Common myeloid progenitor, CD34-positive (primary cell): ENCODE data around the gene SLC4A11.

Experiments
- CTCF ChIA-PET: fragments of 350-600 bp; sonication (Branson Sonifier 250); formaldehyde crosslinking; loops from one replicate; lab custom pipeline; 2021; ENCODE audit warnings: antibody characterized with exemption; lab: Charles Lee
- POLR2A ChIA-PET: fragments of 350-600 bp; sonication (Branson Sonifier 250); formaldehyde crosslinking; loops from one replicate; lab custom pipeline; 2021; ENCODE audit warnings: antibody characterized with exemption; lab: Charles Lee
- DNase-seq, 3 donors: peaks; one replicate each; pipeline versions ENCODE4 v3.0.0 to v3.0.0-alpha.2; 2013
- H3K27ac ChIP-seq, 2 experiments: 1 replicate in 1 of 2; 2 replicates in 1 of 2; pipeline ENCODE4 v1.7.0; 2013; ENCODE audit warnings: inconsistent platforms in 2 of 2, low read length in 2 of 2, mild to moderate bottlenecking in 2 of 2, low read depth in 1 of 2, moderate library complexity in 1 of 2; ENCODE audit not compliant: severe bottlenecking in 2 of 2, insufficient read depth in 1 of 2, poor library complexity in 1 of 2
- H3K27me3 ChIP-seq, 5 experiments: replicated peaks in 2 of 5; 1 replicate in 3 of 5; 2 replicates in 2 of 5; pipeline versions ENCODE4 v1.6.1 to v1.7.0; 2013; ENCODE audit warnings: low read length in 4 of 5, mild to moderate bottlenecking in 2 of 5, moderate library complexity in 2 of 5, inconsistent platforms in 1 of 5; ENCODE audit not compliant: insufficient read depth in 5 of 5, control insufficient read depth in 4 of 5
- H3K36me3 ChIP-seq, 4 experiments: 1 replicate in 2 of 4; 2 replicates in 2 of 4; pipeline versions ENCODE4 v1.6.1 to v1.7.0; 2013; ENCODE audit warnings: low read length in 3 of 4, control low read depth in 1 of 4, mild to moderate bottlenecking in 1 of 4; ENCODE audit not compliant: control insufficient read depth in 4 of 4, insufficient read depth in 4 of 4
- H3K4me1 ChIP-seq, 4 experiments: 1 replicate in 3 of 4; 2 replicates in 1 of 4; pipeline versions ENCODE4 v1.6.1 to v1.7.1; 2013; ENCODE audit warnings: low read length in 3 of 4, mild to moderate bottlenecking in 3 of 4, control low read depth in 1 of 4, inconsistent platforms in 1 of 4, moderate library complexity in 1 of 4; ENCODE audit not compliant: control insufficient read depth in 4 of 4, insufficient read depth in 4 of 4; ENCODE audit errors: control extremely low read depth in 1 of 4
- H3K4me3 ChIP-seq, 7 experiments: 1 replicate in 4 of 7; 2 replicates in 3 of 7; pipeline versions ENCODE4 v1.5.1 to v1.7.0; 2013; ENCODE audit warnings: mild to moderate bottlenecking in 7 of 7, low read length in 6 of 7, moderate library complexity in 6 of 7, inconsistent platforms in 2 of 7, low read depth in 2 of 7, control low read depth in 1 of 7; ENCODE audit not compliant: insufficient read depth in 4 of 7, control insufficient read depth in 1 of 7; ENCODE audit errors: extremely low read depth in 1 of 7
- H3K9me3 ChIP-seq, 5 experiments: 1 replicate in 4 of 5; 2 replicates in 1 of 5; pipeline versions ENCODE4 v1.6.1 to v1.7.1; 2013; ENCODE audit warnings: low read length in 4 of 5, mild to moderate bottlenecking in 2 of 5, inconsistent platforms in 1 of 5, low read depth in 1 of 5, moderate library complexity in 1 of 5; ENCODE audit not compliant: control insufficient read depth in 4 of 5, insufficient read depth in 2 of 5; ENCODE audit errors: control extremely low read depth in 1 of 5
- WGBS: methylation state at CpG from one replicate; pipeline ENCODE4 v1.1.5; 2013; ENCODE audit not compliant: insufficient coverage; 5-methylcytosine and 5-hydroxymethylcytosine counted together

The SLC4A11 gene

DNA sequence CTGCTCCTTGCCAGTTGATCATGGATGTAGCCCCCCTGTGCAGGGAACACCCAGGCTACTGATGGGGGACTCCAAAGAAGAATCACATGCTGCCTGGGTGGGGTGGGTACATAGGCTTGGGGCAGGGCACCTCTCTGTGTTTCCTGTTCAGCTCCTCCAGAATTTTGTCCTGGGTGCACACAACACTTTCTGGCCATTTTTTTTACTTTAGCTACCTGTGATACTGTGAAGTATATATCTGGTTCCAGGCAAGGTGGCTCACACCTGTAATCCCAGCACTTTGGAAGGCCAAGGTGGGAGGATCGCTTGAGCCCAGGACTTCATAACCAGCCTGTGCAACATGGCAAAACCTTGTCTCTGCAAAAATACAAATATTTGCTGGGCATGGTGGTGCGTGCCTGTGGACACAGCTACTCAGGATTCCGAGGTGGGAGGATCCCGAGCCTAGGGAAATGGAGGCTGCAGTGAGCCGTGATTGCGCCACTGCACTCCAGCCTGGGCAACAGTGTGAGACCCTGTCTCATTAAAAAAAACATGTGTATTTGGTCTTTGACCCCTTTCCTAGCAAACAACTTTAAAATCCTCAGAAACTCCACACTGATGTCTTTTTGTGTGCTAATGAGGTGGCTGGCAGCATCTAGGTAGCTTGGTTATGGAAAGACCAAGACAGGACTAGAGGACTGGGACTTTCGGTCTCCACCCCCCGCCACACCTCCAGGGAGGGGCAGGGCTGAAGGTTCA, 14.1 kb downstream of the SLC4A11 start:
- 97% methylated on average over 7 of the region's 8 CpGs for WGBS
- peaks cover 0 to 44% (median 31%) of the 10 kb centered on the region in 4 experiments for H3K36me3 ChIP-seq
- H3K27ac ChIP-seq, result no peak overlapping the region
- ChIA-PET POLR2A (no interaction called here), CTCF (interaction anchor here (1.2 kb wide), 2 partner anchors 23 to 25 kb away, joined by 4 to 5 read pairs; no protein-coding TSS in a partner anchor)
- DNase-seq, result no peak
- peaks cover 0 to 29% (median 22%) of the 10 kb centered on the region in 4 experiments for H3K4me1 ChIP-seq
- H3K9me3 ChIP-seq, result no peaks in the 10 kb centered on the region
- H3K27me3 ChIP-seq, result no peaks in the 10 kb centered on the region
- no peak overlapping the region for H3K4me3 ChIP-seq

DNA sequence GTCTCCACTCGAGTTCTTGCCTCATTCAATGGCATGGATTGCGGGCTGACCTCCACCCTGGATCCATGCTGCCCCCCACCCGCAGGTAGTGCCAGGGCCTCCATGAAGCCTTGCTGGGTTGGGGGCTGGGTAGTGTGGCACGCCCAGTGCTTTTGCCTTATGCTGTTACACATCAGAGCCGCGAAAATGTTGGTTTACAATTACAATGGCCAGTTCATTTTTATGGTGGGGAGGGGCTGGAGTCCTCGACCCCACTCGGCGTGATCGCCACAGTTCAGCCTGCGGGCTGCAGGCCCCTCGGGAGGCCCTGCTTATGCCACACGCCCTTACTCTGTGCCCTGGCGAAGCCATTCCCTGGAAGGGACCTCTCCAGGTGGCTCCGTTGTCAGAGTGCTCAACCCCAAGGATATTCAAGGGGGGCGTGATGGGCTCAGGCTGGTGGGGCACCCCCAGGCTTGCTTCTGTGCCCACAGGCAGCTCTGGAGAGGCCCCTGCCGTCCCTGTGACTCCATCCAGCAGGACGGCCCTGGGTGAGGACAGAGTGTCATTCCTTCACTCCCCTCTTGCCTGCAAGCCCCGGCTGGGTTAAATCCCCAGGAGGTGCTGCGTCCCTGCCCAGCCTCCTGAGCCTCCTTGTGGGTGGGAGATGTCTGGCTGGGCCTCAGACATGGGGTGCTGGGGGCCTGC, 14.9 kb downstream of the SLC4A11 start:
- H3K4me1 ChIP-seq, result peaks cover 0 to 29% (median 22%) of the 10 kb centered on the region in 4 experiments
- H3K27me3 ChIP-seq, result no peaks in the 10 kb centered on the region
- CTCF ChIA-PET, result interaction anchor here (1.4 to 1.9 kb wide), 3 partner anchors 15 to 25 kb away, joined by 4 to 6 read pairs (median 5); partner anchors contain the start of gene SLC4A11
- POLR2A ChIA-PET, result no interaction called here
- H3K36me3 ChIP-seq, result peaks cover 0 to 47% (median 32%) of the 10 kb centered on the region in 4 experiments
- peak overlapping the region in 2 of 7 experiments; percentile 25 to 62 for H3K4me3 ChIP-seq
- H3K27ac ChIP-seq, result peak overlapping the region in 1 of 2 experiments; percentile 20
- H3K9me3 ChIP-seq, result no peaks in the 10 kb centered on the region
- WGBS, result 95% methylated on average over 20 of the region's 20 CpGs
- no peak for DNase-seq

DNA sequence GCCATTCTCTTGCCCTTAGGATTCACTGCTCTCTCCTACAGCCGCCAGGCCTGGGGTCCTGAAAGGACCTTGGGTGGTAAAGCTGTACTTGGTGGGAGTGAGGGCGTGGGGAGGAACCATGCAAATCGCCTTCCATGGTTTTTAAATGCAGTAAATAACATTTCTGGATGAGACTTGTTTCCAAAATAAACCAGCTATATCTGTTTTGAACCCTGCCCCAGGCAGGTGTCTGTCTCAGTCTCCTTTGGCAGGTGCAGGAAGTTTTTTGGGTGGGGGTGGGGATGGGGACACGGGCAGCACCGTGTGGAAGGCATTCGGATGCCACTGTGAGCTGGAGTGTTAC, 15.4 kb downstream of the SLC4A11 start:
- peak overlapping the region in 1 of 2 experiments; percentile 20 for H3K27ac ChIP-seq
- peaks cover 0 to 31% (median 23%) of the 10 kb centered on the region in 4 experiments for H3K4me1 ChIP-seq
- peaks cover 0 to 48% (median 32%) of the 10 kb centered on the region in 4 experiments for H3K36me3 ChIP-seq
- ChIA-PET POLR2A (interaction anchor here (1.4 kb wide), 1 partner anchor 16 kb away, joined by 4 read pairs; the partner anchor contains the start of gene SLC4A11), CTCF (interaction anchor here (0.9 to 1.9 kb wide), 5 partner anchors 13 to 92 kb away, joined by 3 to 11 read pairs (median 5); partner anchors contain the start of gene SLC4A11)
- peak overlapping the region in 2 of 7 experiments; percentile 44 to 62 for H3K4me3 ChIP-seq
- 87% methylated on average over 4 of the region's 6 CpGs for whole genome bisulfite sequencing
- no peaks in the 10 kb centered on the region for H3K27me3 ChIP-seq
- no peaks in the 10 kb centered on the region for H3K9me3 ChIP-seq
- no peak for DNase-seq

DNA sequence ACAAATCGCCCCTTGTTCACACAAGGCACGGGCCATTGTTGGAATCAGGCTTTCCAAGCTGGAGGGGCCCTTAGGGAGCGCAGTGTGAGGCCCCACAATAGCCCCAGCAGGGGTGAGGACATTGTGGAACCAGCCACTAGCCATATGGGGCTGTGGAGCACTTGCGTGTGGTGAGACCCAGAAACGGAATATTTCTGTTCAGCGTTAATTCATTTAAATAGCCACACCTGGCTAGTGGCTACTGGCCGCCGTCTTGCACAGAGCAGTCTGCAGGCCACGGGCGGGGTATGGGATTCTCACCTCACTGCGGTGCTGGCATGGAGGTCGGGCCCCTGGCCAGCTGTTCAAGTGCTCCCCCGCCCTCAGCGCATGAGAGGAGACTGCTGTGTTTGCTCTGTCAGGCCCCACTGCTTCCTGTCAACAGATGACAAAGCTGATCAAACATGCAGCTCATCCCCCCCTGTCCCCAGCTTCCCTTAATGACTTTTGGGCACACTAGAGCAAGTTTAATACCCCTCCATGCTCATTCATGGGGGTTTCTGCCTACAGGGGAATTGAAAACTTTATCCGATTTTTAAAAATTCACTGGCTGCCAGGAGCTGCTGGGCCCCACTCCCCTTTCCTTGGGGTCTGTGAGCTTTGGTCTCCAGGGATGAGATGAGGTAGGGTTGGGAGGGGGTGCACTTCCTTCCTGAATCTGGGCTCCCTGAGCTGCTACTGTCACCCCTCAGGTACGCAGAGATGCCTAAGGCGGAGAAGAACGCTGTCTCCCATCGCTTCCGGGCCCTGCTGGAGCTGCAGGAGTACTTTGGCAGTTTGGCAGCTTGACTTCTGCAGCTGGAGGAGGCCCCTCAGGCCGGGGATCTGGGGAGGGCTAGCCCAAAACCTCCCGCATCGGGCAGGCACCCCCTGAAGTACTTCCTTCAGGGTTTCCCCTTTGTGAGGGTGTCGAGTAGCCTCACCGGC, 16.1 kb downstream of the SLC4A11 start:
- H3K27me3 ChIP-seq, result no peaks in the 10 kb centered on the region
- H3K27ac ChIP-seq, result peak overlapping the region in 1 of 2 experiments; percentile 34
- ChIA-PET POLR2A (interaction anchor here (0.6 to 1.4 kb wide), 2 partner anchors 16 to 21 kb away, joined by 4 read pairs; partner anchors contain the start of gene SLC4A11), CTCF (interaction anchor here (0.9 to 1.9 kb wide), 11 partner anchors 13 to 110 kb away, joined by 3 to 11 read pairs (median 4); partner anchors contain the start of genes FASTKD5, SLC4A11 and UBOX5)
- peak overlapping the region in 4 of 7 experiments; percentile 26 to 62 (median 44) for H3K4me3 ChIP-seq
- no peaks in the 10 kb centered on the region for H3K9me3 ChIP-seq
- 22% methylated on average over 24 of the region's 25 CpGs for WGBS
- H3K36me3 ChIP-seq, result peaks cover 0 to 50% (median 32%) of the 10 kb centered on the region in 4 experiments
- peaks cover 0 to 35% (median 27%) of the 10 kb centered on the region in 4 experiments for H3K4me1 ChIP-seq
- peak; percentile 66 to 95 (median 93) for DNase-seq

DNA sequence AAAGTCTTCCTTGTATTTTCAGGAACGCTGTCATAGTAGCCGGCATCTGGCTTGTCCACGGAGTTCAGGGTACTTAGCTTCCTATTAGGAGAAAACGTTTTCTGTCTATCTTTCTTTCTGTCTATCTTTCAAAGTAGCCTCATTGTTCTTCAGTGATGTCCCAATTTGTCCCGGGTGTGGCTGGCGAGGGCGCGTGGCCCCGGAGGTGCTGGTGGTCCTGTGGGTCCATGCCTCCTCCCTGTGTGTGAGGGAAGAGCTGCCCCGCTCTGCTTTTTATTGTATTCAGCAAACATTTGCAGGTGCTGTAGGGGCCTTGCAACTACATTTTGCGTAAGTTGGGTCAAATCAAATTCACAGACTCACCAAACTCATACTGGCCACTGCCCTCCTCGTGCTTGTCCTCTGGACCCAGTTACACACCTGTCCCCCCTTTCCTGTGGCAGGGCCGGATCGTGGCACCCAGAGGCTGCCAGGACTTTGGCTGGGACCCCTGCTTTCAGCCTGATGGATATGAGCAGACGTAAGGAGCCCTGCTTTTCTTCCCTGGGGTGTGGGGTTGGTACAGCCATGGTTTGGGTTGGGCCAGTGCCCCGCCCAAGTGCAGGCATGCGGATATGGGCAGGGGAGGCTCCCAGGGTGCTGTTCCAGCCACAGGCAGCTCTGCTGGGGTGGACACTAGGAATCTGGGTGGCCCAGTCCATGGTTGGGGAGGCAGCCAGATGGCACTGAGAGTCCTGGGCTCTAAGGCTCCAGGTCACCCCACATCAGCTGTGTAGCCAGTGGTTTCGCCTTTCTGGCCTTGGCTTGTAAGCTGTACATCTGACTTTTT, 17.4 kb downstream of the SLC4A11 start:
- 97% methylated on average over 14 of the region's 18 CpGs for WGBS

More for the DNA sequence above, 17.4 kb downstream of the SLC4A11 start:
- POLR2A ChIA-PET, result no interaction called here
- Histone ChIP-seq H3K27me3 (no peaks in the 10 kb centered on the region), H3K4me3 (no peak overlapping the region), H3K27ac (no peak overlapping the region), H3K36me3 (peaks cover 2 to 50% (median 28%) of the 10 kb centered on the region in 4 experiments), H3K4me1 (peaks cover 0 to 35% (median 27%) of the 10 kb centered on the region in 4 experiments), H3K9me3 (no peaks in the 10 kb centered on the region)
- CTCF ChIA-PET, result interaction anchor here (1.1 to 3.5 kb wide), 10 partner anchors 10 to 108 kb away, joined by 3 to 25 read pairs (median 4); no protein-coding TSS in a partner anchor
- no peak for DNase-seq
